NCI-H2107 (cell line): Measurements from ENCODE around the gene KCNB1.
"Not testable (repeated sequence)": the region's sequence is repeated elsewhere in the genome, so short reads cannot be mapped to it uniquely, and the experiment has no call there.

Source experiments
- DNase-seq: peaks from one replicate; lab custom pipeline; 2025; lab: John Stamatoyannopoulos, UW

Gene KCNB1

DNA sequence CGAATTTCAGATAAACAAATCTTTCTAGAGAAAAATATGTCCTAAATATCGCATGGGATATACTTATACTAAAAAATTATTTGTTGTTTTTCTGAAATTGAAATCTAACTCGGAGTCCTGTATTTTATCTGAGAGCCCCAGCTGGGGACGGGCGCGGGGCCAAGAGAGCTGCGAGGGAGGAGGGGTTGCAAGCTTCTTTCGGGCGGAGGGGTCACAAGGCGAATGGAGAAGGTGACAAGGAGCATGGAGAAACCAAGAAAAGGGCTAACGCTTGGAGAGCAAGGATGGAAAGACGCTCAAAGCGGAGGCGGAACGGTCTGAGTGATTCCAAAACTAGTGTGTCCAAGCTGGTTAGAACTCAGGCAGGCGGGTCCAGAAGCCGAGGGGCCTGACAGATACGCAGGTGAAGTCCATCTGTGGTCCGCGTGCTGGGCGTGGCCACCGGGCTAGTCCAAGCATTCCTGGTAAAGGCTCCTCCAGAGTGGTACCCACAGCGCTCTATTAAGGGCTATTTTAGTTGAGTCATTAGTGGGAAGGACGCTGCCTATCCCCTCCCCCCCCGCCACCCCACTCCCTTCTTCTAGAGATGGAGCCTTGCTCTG, 163.2 kb downstream of the KCNB1 start:
- DNase-seq = no peak

DNA sequence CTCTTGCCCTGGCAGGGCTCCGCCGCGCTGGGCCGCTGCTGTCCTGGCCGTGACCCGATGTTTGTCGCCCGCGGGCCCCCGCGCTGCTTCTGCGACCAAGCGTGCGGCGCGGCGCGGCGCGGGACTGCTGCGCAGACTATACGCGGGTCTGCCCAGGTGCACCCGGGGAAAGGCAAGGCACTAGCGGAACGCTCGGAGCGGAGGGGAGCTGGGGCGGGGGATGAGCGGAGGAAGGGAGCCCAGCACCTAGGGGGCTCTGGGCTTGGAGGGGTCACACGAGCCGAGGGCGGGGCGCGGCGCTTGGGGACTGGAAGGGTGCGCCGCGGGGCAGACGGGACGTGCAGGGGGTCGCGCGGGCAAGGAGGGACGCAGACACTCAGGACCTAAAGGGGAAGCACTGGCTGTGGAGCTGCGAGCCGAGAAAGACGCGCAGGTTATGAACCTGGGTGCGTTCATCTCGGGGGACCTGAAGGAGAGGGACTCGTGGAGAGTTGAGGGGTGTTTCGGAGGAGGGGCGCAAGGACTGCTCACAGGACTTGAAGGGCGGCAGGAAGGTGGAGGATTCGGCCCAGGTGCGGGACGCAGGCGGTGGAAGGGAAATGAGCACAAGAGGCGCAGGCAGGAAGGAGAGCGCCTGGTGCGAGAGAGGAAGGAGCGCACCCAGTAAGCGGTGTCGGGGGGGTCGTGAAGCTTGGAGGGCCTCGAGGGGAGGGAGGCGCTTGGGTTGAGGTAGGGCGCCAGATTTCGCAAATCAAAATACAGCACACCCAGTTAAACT, 163.8 kb downstream of the KCNB1 start:
- no peak for DNase-seq

DNA sequence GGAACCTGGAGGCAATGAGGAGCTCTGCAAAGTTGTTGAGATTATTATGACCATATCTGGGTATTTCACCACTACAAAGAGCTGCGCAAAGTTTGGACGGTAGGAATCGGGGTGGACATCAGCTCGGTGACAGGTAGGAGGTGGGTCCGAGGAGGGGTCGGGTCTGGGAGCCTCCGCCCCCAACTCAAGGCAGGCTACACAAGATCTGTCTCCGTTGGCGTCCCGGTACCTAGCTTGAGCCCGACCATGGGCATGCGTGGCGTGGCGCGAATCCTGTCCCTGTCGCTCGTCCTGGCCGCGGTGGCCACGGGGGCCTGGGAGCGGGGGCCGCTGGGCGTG, 164.4 kb downstream of the KCNB1 start:
- DNase-seq = no peak

DNA sequence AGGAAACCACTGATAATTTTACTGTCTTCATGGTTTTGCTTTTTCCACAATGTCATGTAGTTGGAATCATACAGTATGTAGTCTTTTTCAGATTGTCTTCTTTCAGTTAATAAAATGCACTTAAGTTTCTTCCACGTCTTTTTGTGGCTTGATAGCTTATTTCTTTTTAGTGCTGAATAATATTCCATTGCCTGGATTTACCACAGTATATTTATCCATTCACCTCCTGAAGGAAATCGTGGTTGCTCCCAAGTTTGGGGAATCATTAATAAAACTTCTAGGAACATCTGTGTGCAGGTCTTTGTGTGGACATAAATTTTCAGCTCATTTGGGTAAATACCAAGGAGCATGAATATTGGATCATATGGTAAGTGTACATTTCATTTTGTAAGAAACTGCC, 165.8 kb downstream of the KCNB1 start:
- no peak for DNase-seq

DNA sequence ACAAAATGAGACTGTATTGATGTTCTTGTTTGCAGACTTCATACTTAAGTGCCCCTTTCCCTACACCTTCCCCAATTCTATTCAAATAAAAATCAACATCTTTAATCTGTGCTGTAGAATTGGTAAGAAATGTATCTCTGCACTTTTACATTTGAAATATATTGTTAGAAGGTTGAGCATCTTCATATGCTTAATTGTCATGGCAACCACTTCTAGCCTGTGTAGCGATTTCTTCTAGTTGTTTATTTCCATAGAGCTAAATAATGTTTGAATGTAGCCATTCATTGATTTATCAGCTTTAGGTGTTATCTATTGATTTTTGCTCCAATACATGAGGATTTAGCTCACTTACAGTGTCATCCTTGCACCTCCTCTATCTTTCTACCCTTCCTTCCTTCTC, 166.9 kb downstream of the KCNB1 start:
- no peak for DNase-seq

DNA sequence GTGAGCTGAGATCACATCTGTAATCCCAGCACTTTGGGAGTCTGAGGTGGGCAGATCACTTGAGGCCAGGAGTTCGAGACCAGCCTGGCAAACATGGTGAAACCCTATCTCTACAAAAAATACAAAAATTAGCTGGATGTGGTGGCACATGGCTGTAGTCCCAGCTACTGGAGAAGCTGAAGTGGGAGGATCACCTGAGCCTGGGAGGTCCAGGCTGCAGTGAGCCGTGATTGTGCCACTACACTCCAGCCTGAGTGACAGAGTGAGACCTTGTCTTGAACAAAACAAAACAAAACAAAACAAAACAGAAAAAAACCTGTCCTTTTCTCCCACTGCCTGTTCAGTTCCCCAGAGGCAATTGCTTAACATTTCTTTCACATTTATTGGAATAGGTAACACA, 168.4 kb downstream of the KCNB1 start:
- not testable (repeated sequence) for DNase-seq
